Loucy (cell line): ENCODE results near the gene KLHL25.

Experiments
- CTCF ChIP-seq: fragments of 200-600 bp; sonication (generic); conservative IDR thresholded peaks from 2 replicates; pipeline ENCODE4 v1.5.1; 2014; ENCODE audit warnings: mild to moderate bottlenecking, antibody characterized with exemption, low read length
- EZH2phosphoT487 ChIP-seq: fragments of 200-600 bp; IDR thresholded peaks from 2 replicates; pipeline ENCODE4 v1.6.1; 2018; ENCODE audit warnings: antibody characterized with exemption, mild to moderate bottlenecking, moderate library complexity, borderline replicate concordance

- TF ChIP-seq CTCF = no peak
- TF ChIP-seq EZH2phosphoT487 = no peak
Measured at GRCh38 chr15:85717212-85717611, 77.5 kb downstream of the KLHL25 start.
